ENCODE results near the gene GTF2H2. TPM values are rescaled to one million over a fixed set of nuclear protein-coding genes. Genes with fewer than 3 reads are reported as not detected.
"Not testable (repeated sequence)": the region's sequence is repeated elsewhere in the genome, so short reads cannot be mapped to it uniquely, and the experiment has no call there.

The GTF2H2 gene
- polyA plus RNA-seq, 12 donors, result 11.8 to 40.3 (median 16.5) TPM; not detected in 1

- not testable (repeated sequence) for DNase-seq
Measured at GRCh38 chr5:71018376-71019005, 49.0 kb downstream of the GTF2H2 start.

- no peak for DNase-seq
Measured at GRCh38 chr5:71014176-71014575, 53.3 kb downstream of the GTF2H2 start.

GRCh38 chr5:71013575-71013974 is 53.9 kb downstream of the GTF2H2 start:
- no peak for DNase-seq

DNA sequence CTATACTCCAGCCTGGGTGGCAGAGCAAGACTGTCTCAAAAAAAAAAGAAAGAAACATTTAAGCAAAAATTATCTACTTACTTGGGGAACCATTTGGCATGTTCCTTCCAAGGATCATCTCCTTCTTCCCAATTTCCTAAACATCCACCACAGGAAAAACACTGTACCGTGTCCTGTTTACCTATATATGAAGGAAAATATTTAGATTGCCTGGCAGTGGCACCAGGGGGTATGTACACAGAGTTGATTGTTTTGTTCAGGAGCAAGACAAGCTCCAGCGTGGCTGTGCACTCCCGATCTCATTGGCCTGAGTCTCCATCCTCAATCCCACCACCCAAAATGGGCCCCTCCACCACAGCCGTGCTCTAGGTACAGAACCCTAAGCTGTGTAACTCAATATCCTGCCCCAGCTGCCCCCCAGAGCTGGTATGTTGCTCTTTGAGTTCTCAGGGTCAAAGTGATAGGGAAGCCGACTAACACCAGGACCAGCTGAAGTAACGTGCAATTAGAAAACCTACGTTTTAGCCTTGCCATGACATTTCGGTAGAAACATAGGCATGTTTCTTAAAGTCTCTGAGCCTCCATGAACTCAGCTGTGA is 56.2 kb downstream of the GTF2H2 start:
- DNase-seq, result no peak

DNA sequence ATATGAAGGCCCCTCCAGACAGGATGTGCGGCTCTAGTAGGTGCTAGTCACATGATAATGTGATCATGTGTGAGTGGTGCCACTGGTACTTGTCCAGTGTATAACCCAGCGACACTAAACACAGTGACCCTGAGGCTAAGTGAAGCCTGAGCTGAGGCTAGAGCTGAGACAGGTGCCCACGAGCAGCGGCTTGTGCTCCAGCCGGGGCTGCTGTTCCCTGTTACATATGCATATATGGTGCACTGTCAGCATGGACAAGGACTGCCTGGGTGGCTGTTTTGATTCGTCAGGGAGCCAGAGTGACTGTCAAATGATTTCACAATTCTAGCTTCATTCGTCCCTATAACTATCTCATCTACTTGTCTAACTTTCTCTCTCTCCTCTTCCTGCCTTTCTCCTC is 60.5 kb downstream of the GTF2H2 start:
- DNase-seq, result not testable (repeated sequence)

Other genes with a start within 250 kb of the GTF2H2 start
- gene SERF1A, start 167.0 kb downstream of the GTF2H2 start, polyA plus RNA-seq (ENCODE audit: insufficient read length in 12 of 12), result 10 to 100 TPM in 3 of 12 donors, 1 to 10 TPM in 8, not detected in 1; 1.8 to 38.7 (median 3.4) TPM
- gene SMN1, start 142.6 kb downstream of the GTF2H2 start, polyA plus RNA-seq (ENCODE audit: insufficient read length in 12 of 12), result 10 to 100 TPM in 11 of 12 donors, not detected in 1; 25.8 to 59.5 (median 39.9) TPM
- gene NAIP, start 42.3 kb downstream of the GTF2H2 start, polyA plus RNA-seq (ENCODE audit: insufficient read length in 12 of 12), result 10 to 100 TPM in 9 of 12 donors, 1 to 10 TPM in 2, not detected in 1; 9.6 to 38.7 (median 12.4) TPM

Data from muscle of arm (tissue), 12 donors.